Fibroblast of gingiva (primary cell): ENCODE measurements around the gene IGSF3.
"Not testable (repeated sequence)": the region's sequence is repeated elsewhere in the genome, so short reads cannot be mapped to it uniquely, and the experiment has no call there.

Source experiments
- DNase-seq: peaks from one replicate; pipeline ENCODE4 v3.0.0-alpha.2; 2011; ENCODE audit warnings: low read depth

The IGSF3 gene

GRCh38 chr1:116661633-116662032 is 5.9 kb downstream of the IGSF3 start:
- no peak for DNase-seq

- not testable (repeated sequence) for DNase-seq
These were observed 8.9 kb downstream of the IGSF3 start for GRCh38 chr1:116658645-116659044.

- DNase-seq = not testable (repeated sequence)
These were observed 9.7 kb downstream of the IGSF3 start for GRCh38 chr1:116657836-116658235.

- no peak for DNase-seq
These were observed 13.2 kb downstream of the IGSF3 start for GRCh38 chr1:116654351-116654750.

GRCh38 chr1:116652598-116652997 is 14.9 kb downstream of the IGSF3 start:
- not testable (repeated sequence) for DNase-seq

- not testable (repeated sequence) for DNase-seq
These were observed 16.8 kb downstream of the IGSF3 start for GRCh38 chr1:116650781-116651180.

- DNase-seq = not testable (repeated sequence)
These were observed 18.5 kb downstream of the IGSF3 start for GRCh38 chr1:116649041-116649440.

GRCh38 chr1:116648325-116648724 is 19.2 kb downstream of the IGSF3 start:
- not testable (repeated sequence) for DNase-seq

GRCh38 chr1:116647186-116647585 is 20.3 kb downstream of the IGSF3 start:
- DNase-seq = not testable (repeated sequence)

GRCh38 chr1:116646673-116647170 is 20.8 kb downstream of the IGSF3 start:
- DNase-seq = not testable (repeated sequence)

GRCh38 chr1:116645802-116646672 is 21.5 kb downstream of the IGSF3 start:
- not testable (repeated sequence) for DNase-seq

GRCh38 chr1:116644993-116645392 is 22.5 kb downstream of the IGSF3 start:
- not testable (repeated sequence) for DNase-seq

GRCh38 chr1:116644096-116644495 is 23.4 kb downstream of the IGSF3 start:
- DNase-seq = not testable (repeated sequence)

GRCh38 chr1:116643281-116643751 is 24.2 kb downstream of the IGSF3 start:
- DNase-seq = not testable (repeated sequence)

- not testable (repeated sequence) for DNase-seq
These were observed 24.9 kb downstream of the IGSF3 start for GRCh38 chr1:116642311-116643280.

GRCh38 chr1:116637583-116637982 is 29.9 kb downstream of the IGSF3 start:
- not testable (repeated sequence) for DNase-seq

GRCh38 chr1:116636584-116636983 is 30.9 kb downstream of the IGSF3 start:
- not testable (repeated sequence) for DNase-seq

GRCh38 chr1:116634386-116634785 is 33.1 kb downstream of the IGSF3 start:
- DNase-seq = not testable (repeated sequence)

- DNase-seq = not testable (repeated sequence)
These were observed 35.3 kb downstream of the IGSF3 start for GRCh38 chr1:116631996-116632925.

GRCh38 chr1:116631554-116631953 is 36.0 kb downstream of the IGSF3 start:
- DNase-seq = not testable (repeated sequence)

- not testable (repeated sequence) for DNase-seq
These were observed 37.5 kb downstream of the IGSF3 start for GRCh38 chr1:116630057-116630456.
